B cell (primary cell): ENCODE results near the gene LTB. TPM values are rescaled to one million over a fixed set of nuclear protein-coding genes. Genes with fewer than 3 reads are reported as not detected.

Experiments
- ATAC-seq: fragments of 200-7000 bp; cut with Tn5 transposase; one replicate; pipeline ENCODE4 v1.10.0; 2021; ENCODE audit warnings: low read depth, mild to moderate bottlenecking, moderate number of reproducible peaks, moderate library complexity
- CTCF ChIA-PET: fragments of 350-600 bp; sonication (Branson Sonifier 250); formaldehyde crosslinking; loops from one replicate; lab custom pipeline; 2021; ENCODE audit warnings: antibody characterized with exemption, inconsistent platforms; lab: Charles Lee
- POLR2A ChIA-PET: fragments of 350-600 bp; sonication (Branson Sonifier 250); formaldehyde crosslinking; loops from one replicate; lab custom pipeline; 2021; ENCODE audit warnings: antibody characterized with exemption; lab: Charles Lee
- DNase-seq: peaks from one replicate; pipeline ENCODE4 v3.0.0; 2013
- H2AFZ ChIP-seq: 2 replicates; pipeline ENCODE4 v1.6.1; 2012; ENCODE audit warnings: mild to moderate bottlenecking, low read depth, low read length; ENCODE audit not compliant: insufficient read depth, poor library complexity, severe bottlenecking
- H3K27ac ChIP-seq, 2 donors: 1 replicate in 1 of 2; 2 replicates in 1 of 2; pipeline ENCODE4 v1.5.1; 2012 to 2013; ENCODE audit warnings: low read length in 2 of 2, mild to moderate bottlenecking in 2 of 2, moderate library complexity in 1 of 2
- H3K27me3 ChIP-seq, 4 experiments: fragments of 200-600 bp in 1 of 4; sonication (generic) in 1 of 4; replicated peaks in 1 of 4; 1 replicate in 2 of 4; 2 replicates in 2 of 4; pipeline versions ENCODE4 v1.6.1 to v1.7.0; 2013 to 2016; ENCODE audit warnings: low read length in 3 of 4, mild to moderate bottlenecking in 2 of 4, mixed read lengths in 1 of 4, moderate library complexity in 1 of 4; ENCODE audit not compliant: insufficient read depth in 4 of 4, control insufficient read depth in 3 of 4; ENCODE audit errors: control extremely low read depth in 1 of 4
- H3K36me3 ChIP-seq, 2 experiments: replicated peaks in 1 of 2; 1 replicate in 1 of 2; 2 replicates in 1 of 2; pipeline versions ENCODE4 v1.6.1 to v1.7.1; 2013; ENCODE audit warnings: low read length in 1 of 2; ENCODE audit not compliant: insufficient read depth in 2 of 2, control insufficient read depth in 1 of 2; ENCODE audit errors: control extremely low read depth in 1 of 2, extremely low read depth in 1 of 2
- H3K4me1 ChIP-seq, 2 donors: fragments of 200-600 bp in 1 of 2; sonication (generic) in 1 of 2; 1 replicate in 1 of 2; 2 replicates in 1 of 2; pipeline versions ENCODE4 v1.5.1 to v1.6.1; 2013 to 2017; ENCODE audit warnings: low read length in 2 of 2; ENCODE audit not compliant: control insufficient read depth in 2 of 2, insufficient read depth in 2 of 2
- H3K4me2 ChIP-seq: replicated peaks from 2 replicates; pipeline ENCODE3; 2012; ENCODE audit warnings: mild to moderate bottlenecking, low read depth, low read length; ENCODE audit not compliant: poor library complexity, severe bottlenecking
- H3K4me3 ChIP-seq, 5 experiments: fragments of 200-600 bp in 1 of 5; sonication (generic) in 1 of 5; 1 replicate in 3 of 5; 2 replicates in 2 of 5; pipeline versions ENCODE4 v1.5.1 to v1.7.0; 2011 to 2016; ENCODE audit warnings: low read length in 4 of 5, mild to moderate bottlenecking in 4 of 5, low read depth in 2 of 5, control low read depth in 1 of 5, moderate library complexity in 1 of 5; ENCODE audit not compliant: insufficient read depth in 1 of 5; ENCODE audit errors: control extremely low read depth in 1 of 5, extremely low read depth in 1 of 5
- H3K79me2 ChIP-seq: fragments of 200-600 bp; sonication (generic); one replicate; pipeline ENCODE4 v1.6.0; 2016; ENCODE audit warnings: low read length; ENCODE audit not compliant: control insufficient read depth, insufficient read depth
- H3K9ac ChIP-seq: fragments of 200-600 bp; sonication (generic); 2 replicates; pipeline ENCODE4 v1.6.1; 2017; ENCODE audit warnings: mild to moderate bottlenecking, low read length, moderate library complexity
- H3K9me3 ChIP-seq, 3 donors: one replicate each; pipeline versions ENCODE4 v1.6.1 to v1.7.1; 2013; ENCODE audit warnings: low read length in 2 of 3; ENCODE audit not compliant: control insufficient read depth in 2 of 3, insufficient read depth in 1 of 3; ENCODE audit errors: control extremely low read depth in 1 of 3
- H4K20me1 ChIP-seq: 2 replicates; pipeline ENCODE4 v1.6.0; 2012; ENCODE audit warnings: mild to moderate bottlenecking, low read length; ENCODE audit not compliant: insufficient read depth, control insufficient read depth, poor library complexity, severe bottlenecking
- H3K27ac Mint-ChIP-seq: one replicate; pipeline ENCODE4 v1.8.0; 2021; ENCODE audit warnings: mixed read lengths
- H3K27me3 Mint-ChIP-seq: one replicate; pipeline ENCODE4 v1.8.0; 2021; ENCODE audit warnings: mixed read lengths
- H3K4me1 Mint-ChIP-seq: one replicate; pipeline ENCODE4 v1.8.0; 2021; ENCODE audit warnings: mixed read lengths
- H3K4me3 Mint-ChIP-seq: one replicate; pipeline ENCODE4 v1.8.0; 2021; ENCODE audit warnings: mixed read lengths
- H3K9me3 Mint-ChIP-seq: one replicate; pipeline ENCODE4 v1.8.0; 2022; ENCODE audit warnings: mixed read lengths; ENCODE audit not compliant: insufficient read depth
- EZH2 ChIP-seq: IDR thresholded peaks from 2 replicates; pipeline ENCODE4 v1.6.1; 2012; ENCODE audit warnings: borderline replicate concordance, low read depth, mild to moderate bottlenecking, moderate library complexity, low read length; ENCODE audit not compliant: insufficient read depth, poor library complexity, severe bottlenecking
- WGBS: methylation state at CpG from one replicate; pipeline ENCODE4 v1.1.5; 2013; ENCODE audit warnings: missing lambda C conversion rate; ENCODE audit not compliant: insufficient coverage; 5-methylcytosine and 5-hydroxymethylcytosine counted together
- intact Hi-C: fragments of 100-400 bp; cut with micrococcal nuclease; formaldehyde crosslinking; loops from one replicate; pipeline ENCODE4 v1.10.0; 2022
- polyA plus RNA-seq: library from polyadenylated mRNA; depleted of rRNA; stranded (reverse); fragments of >200 nt; gene quantifications from 2 replicates; pipeline ENCODE4 v1.2.3, GENCODE V29; 2012
- total RNA-seq, 2 donors: library from RNA; stranded (reverse); fragments of 120-200 nt in 1 of 2; gene quantifications; 1 replicate in 1 of 2; 2 replicates in 1 of 2; pipeline versions ENCODE4 v1.2.3 to v1.2.4, GENCODE V29; 2013 to 2022
- TF ChIP-seq, protein P1 (sequence below): fragments of 200-600 bp; IDR thresholded peaks from one replicate; pipeline ENCODE4 v1.8.0; 2022; ENCODE audit warnings: antibody characterized with exemption, mild to moderate bottlenecking

Gene LTB
- total and polyA plus RNA-seq, 2 donors (not counting 1 experiment from before 2014, with no cell fraction given): 488 to 938 TPM

GRCh38 chr6:31610968-31611367 is 28.7 kb upstream of the LTB start:
- WGBS: 95% methylated on average over 4 of the region's 4 CpGs
- Mint-ChIP-seq H3K4me3 (no peak overlapping the region), H3K27ac (no peak overlapping the region), H3K9me3 (no peaks in the 10 kb centered on the region), H3K4me1 (peaks cover 22% of the 10 kb centered on the region), H3K27me3 (no peaks in the 10 kb centered on the region)
- H3K79me2 ChIP-seq: no peaks in the 10 kb centered on the region
- H4K20me1 ChIP-seq: no peaks in the 10 kb centered on the region
- H3K9me3 ChIP-seq: no peaks in the 10 kb centered on the region
- H3K27me3 ChIP-seq: no peaks in the 10 kb centered on the region
- ATAC-seq (no peak), DNase-seq (no peak)
- no peak overlapping the region for H3K9ac ChIP-seq
- H3K36me3 ChIP-seq: no peaks in the 10 kb centered on the region
- H3K4me2 ChIP-seq: no peak overlapping the region
- H3K4me1 ChIP-seq: peaks cover 20 to 21% of the 10 kb centered on the region in 2 donors
- CTCF ChIA-PET: interaction anchor here (0.6 to 2.8 kb wide), 5 partner anchors 11 to 60 kb away, joined by 4 to 28 read pairs (median 6); no protein-coding TSS in a partner anchor
- H3K4me3 ChIP-seq: no peak overlapping the region
- no peak overlapping the region for H3K27ac ChIP-seq
- intact Hi-C loops: no loop called here
- TF ChIP-seq, protein P1, sequence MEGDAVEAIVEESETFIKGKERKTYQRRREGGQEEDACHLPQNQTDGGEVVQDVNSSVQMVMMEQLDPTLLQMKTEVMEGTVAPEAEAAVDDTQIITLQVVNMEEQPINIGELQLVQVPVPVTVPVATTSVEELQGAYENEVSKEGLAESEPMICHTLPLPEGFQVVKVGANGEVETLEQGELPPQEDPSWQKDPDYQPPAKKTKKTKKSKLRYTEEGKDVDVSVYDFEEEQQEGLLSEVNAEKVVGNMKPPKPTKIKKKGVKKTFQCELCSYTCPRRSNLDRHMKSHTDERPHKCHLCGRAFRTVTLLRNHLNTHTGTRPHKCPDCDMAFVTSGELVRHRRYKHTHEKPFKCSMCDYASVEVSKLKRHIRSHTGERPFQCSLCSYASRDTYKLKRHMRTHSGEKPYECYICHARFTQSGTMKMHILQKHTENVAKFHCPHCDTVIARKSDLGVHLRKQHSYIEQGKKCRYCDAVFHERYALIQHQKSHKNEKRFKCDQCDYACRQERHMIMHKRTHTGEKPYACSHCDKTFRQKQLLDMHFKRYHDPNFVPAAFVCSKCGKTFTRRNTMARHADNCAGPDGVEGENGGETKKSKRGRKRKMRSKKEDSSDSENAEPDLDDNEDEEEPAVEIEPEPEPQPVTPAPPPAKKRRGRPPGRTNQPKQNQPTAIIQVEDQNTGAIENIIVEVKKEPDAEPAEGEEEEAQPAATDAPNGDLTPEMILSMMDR: no peak
- TF ChIP-seq EZH2: no peak
- POLR2A ChIA-PET: no interaction called here
- H2AFZ ChIP-seq: no peak overlapping the region

GRCh38 chr6:31609519-31610406 is 27.5 kb upstream of the LTB start:
- intact Hi-C loops: no loop called here
- DNase-seq: no peak
- no peaks in the 10 kb centered on the region for H3K9me3 Mint-ChIP-seq
- Histone ChIP-seq H4K20me1 (no peaks in the 10 kb centered on the region), H2AFZ (no peak overlapping the region), H3K27me3 (no peaks in the 10 kb centered on the region), H3K4me3 (no peak overlapping the region), H3K36me3 (no peaks in the 10 kb centered on the region), H3K4me2 (no peak overlapping the region), H3K4me1 (peaks cover 8 to 9% of the 10 kb centered on the region in 2 donors), H3K27ac (no peak overlapping the region), H3K9me3 (no peaks in the 10 kb centered on the region), H3K79me2 (no peaks in the 10 kb centered on the region), H3K9ac (no peak overlapping the region)
- H3K4me3 Mint-ChIP-seq: no peak overlapping the region
- ChIA-PET CTCF (interaction anchor here (0.6 to 2.8 kb wide), 5 partner anchors 10 to 243 kb away, joined by 4 to 28 read pairs (median 7); no protein-coding TSS in a partner anchor), POLR2A (interaction anchor here (1.1 kb wide), 1 partner anchor 13 kb away, joined by 4 read pairs; no protein-coding TSS in a partner anchor)
- TF ChIP-seq, protein P1: no peak
- no peak for TF ChIP-seq EZH2
- peaks cover 10% of the 10 kb centered on the region for H3K4me1 Mint-ChIP-seq
- ATAC-seq: no peak
- H3K27ac Mint-ChIP-seq: no peak overlapping the region
- 95% methylated on average over 3 of the region's 8 CpGs for WGBS
- no peaks in the 10 kb centered on the region for H3K27me3 Mint-ChIP-seq
